Activated naive CD4-positive, alpha-beta T cell treated with anti-CD3 and anti-CD28 coated beads for 36 hours (primary cell): ENCODE data around the gene MRC1. TPM values are rescaled to one million over a fixed set of nuclear protein-coding genes. Genes with fewer than 3 reads are reported as not detected.

Experiments used
- CTCF ChIA-PET: fragments of 350-600 bp; sonication (Branson Sonifier 250); formaldehyde crosslinking; loops from one replicate; lab custom pipeline; 2021; ENCODE audit warnings: antibody characterized with exemption; lab: Charles Lee
- DNase-seq: peaks from one replicate; pipeline ENCODE4 v3.0.0-alpha.2; 2020
- H3K27ac Mint-ChIP-seq: one replicate; pipeline ENCODE4 v1.8.0; 2021; ENCODE audit warnings: mild to moderate bottlenecking, mixed read lengths
- H3K27me3 Mint-ChIP-seq: one replicate; pipeline ENCODE4 v1.8.0; 2021; ENCODE audit warnings: low read depth, mixed read lengths
- H3K36me3 Mint-ChIP-seq: one replicate; pipeline ENCODE4 v1.8.0; 2021; ENCODE audit warnings: low read depth, mixed read lengths
- H3K4me1 Mint-ChIP-seq: one replicate; pipeline ENCODE4 v1.8.0; 2021; ENCODE audit warnings: low read depth, mixed read lengths
- H3K4me3 Mint-ChIP-seq: one replicate; pipeline ENCODE4 v1.8.0; 2021; ENCODE audit warnings: mild to moderate bottlenecking, moderate library complexity, mixed read lengths
- H3K9me3 Mint-ChIP-seq: one replicate; pipeline ENCODE4 v1.8.0; 2021; ENCODE audit warnings: mixed read lengths
- intact Hi-C: fragments of 100-400 bp; cut with micrococcal nuclease; formaldehyde crosslinking; loops from one replicate; pipeline ENCODE4 v1.15.1; 2023
- total RNA-seq, 2 experiments: library from RNA; stranded (reverse); gene quantifications; one replicate each; pipeline ENCODE4 v1.2.3, GENCODE V29; 2021

Gene MRC1
- under 1 TPM in 1 of 2 experiments, not detected in 1; 0.05 TPM for total RNA-seq

GRCh38 chr10:17808971-17809841, at the start of gene MRC1:
MRC1 (plus strand) TSS chr10:17809348; CDS start chr10:17809466, 118 bp downstream.
- Mint-ChIP-seq H3K4me3 (no peak within 1 kb of the TSS), H3K36me3 (no peaks in the 10 kb centered on the region), H3K27me3 (peaks cover 22% of the 10 kb centered on the region), H3K27ac (no peak within 1 kb of the TSS), H3K9me3 (no peaks in the 10 kb centered on the region), H3K4me1 (no peaks in the 10 kb centered on the region)
- CTCF ChIA-PET, result no interaction called here
- DNase-seq, result no peak
- intact Hi-C loops, result no loop called here

- CTCF ChIA-PET, result interaction anchor here (0.8 kb wide), 1 partner anchor 15 kb away, joined by 3 read pairs; no protein-coding TSS in a partner anchor
- Mint-ChIP-seq H3K27me3 (no peaks in the 10 kb centered on the region), H3K36me3 (no peaks in the 10 kb centered on the region), H3K4me1 (no peaks in the 10 kb centered on the region), H3K4me3 (no peak overlapping the region), H3K27ac (no peak overlapping the region), H3K9me3 (no peaks in the 10 kb centered on the region)
- DNase-seq, result no peak
- intact Hi-C loops, result no loop called here
These were observed 45.0 kb upstream of the MRC1 start for GRCh38 chr10:17764142-17764541.

- Mint-ChIP-seq H3K27ac (no peak overlapping the region), H3K9me3 (no peaks in the 10 kb centered on the region), H3K27me3 (no peaks in the 10 kb centered on the region), H3K4me1 (no peaks in the 10 kb centered on the region), H3K4me3 (no peak overlapping the region), H3K36me3 (no peaks in the 10 kb centered on the region)
- DNase-seq, result no peak
- CTCF ChIA-PET, result no interaction called here
- intact Hi-C loops, result no loop called here
These were observed 43.5 kb upstream of the MRC1 start for GRCh38 chr10:17765602-17766001.

GRCh38 chr10:17766731-17767130, 42.4 kb upstream of the MRC1 start:
- Mint-ChIP-seq H3K4me1 (no peaks in the 10 kb centered on the region), H3K27me3 (no peaks in the 10 kb centered on the region), H3K9me3 (no peaks in the 10 kb centered on the region), H3K27ac (no peak overlapping the region), H3K4me3 (no peak overlapping the region), H3K36me3 (no peaks in the 10 kb centered on the region)
- intact Hi-C loops, result no loop called here
- DNase-seq, result no peak
- CTCF ChIA-PET, result no interaction called here

- H3K4me1 Mint-ChIP-seq, result no peaks in the 10 kb centered on the region
- intact Hi-C loops, result no loop called here
- no peaks in the 10 kb centered on the region for H3K36me3 Mint-ChIP-seq
- no peak for DNase-seq
- no peaks in the 10 kb centered on the region for H3K9me3 Mint-ChIP-seq
- CTCF ChIA-PET, result no interaction called here
- H3K27me3 Mint-ChIP-seq, result peaks cover 2% of the 10 kb centered on the region
- H3K4me3 Mint-ChIP-seq, result no peak overlapping the region
- H3K27ac Mint-ChIP-seq, result no peak overlapping the region
These were observed 40.7 kb upstream of the MRC1 start for GRCh38 chr10:17768496-17768895.

- H3K4me1 Mint-ChIP-seq, result no peaks in the 10 kb centered on the region
- H3K27me3 Mint-ChIP-seq, result peaks cover 2% of the 10 kb centered on the region
- H3K4me3 Mint-ChIP-seq, result no peak overlapping the region
- no peaks in the 10 kb centered on the region for H3K36me3 Mint-ChIP-seq
- intact Hi-C loops, result no loop called here
- CTCF ChIA-PET, result no interaction called here
- H3K9me3 Mint-ChIP-seq, result no peaks in the 10 kb centered on the region
- no peak for DNase-seq
- no peak overlapping the region for H3K27ac Mint-ChIP-seq
These were observed 40.2 kb upstream of the MRC1 start for GRCh38 chr10:17768957-17769356.

GRCh38 chr10:17771017-17771416, 38.1 kb upstream of the MRC1 start:
- Mint-ChIP-seq H3K36me3 (no peaks in the 10 kb centered on the region), H3K27ac (no peak overlapping the region), H3K4me1 (no peaks in the 10 kb centered on the region), H3K27me3 (peaks cover 2% of the 10 kb centered on the region), H3K9me3 (no peaks in the 10 kb centered on the region), H3K4me3 (no peak overlapping the region)
- intact Hi-C loops, result no loop called here
- CTCF ChIA-PET, result no interaction called here
- DNase-seq, result no peak

- DNase-seq, result no peak
- H3K4me3 Mint-ChIP-seq, result no peak overlapping the region
- H3K27me3 Mint-ChIP-seq, result peaks cover 2% of the 10 kb centered on the region
- no peak overlapping the region for H3K27ac Mint-ChIP-seq
- H3K36me3 Mint-ChIP-seq, result no peaks in the 10 kb centered on the region
- intact Hi-C loops, result no loop called here
- H3K4me1 Mint-ChIP-seq, result no peaks in the 10 kb centered on the region
- CTCF ChIA-PET, result no interaction called here
- no peaks in the 10 kb centered on the region for H3K9me3 Mint-ChIP-seq
These were observed 29.4 kb upstream of the MRC1 start for GRCh38 chr10:17779784-17780183.

GRCh38 chr10:17780727-17781126, 28.4 kb upstream of the MRC1 start:
- Mint-ChIP-seq H3K4me1 (no peaks in the 10 kb centered on the region), H3K36me3 (no peaks in the 10 kb centered on the region), H3K27me3 (peaks cover 2% of the 10 kb centered on the region), H3K9me3 (no peaks in the 10 kb centered on the region), H3K27ac (no peak overlapping the region), H3K4me3 (no peak overlapping the region)
- intact Hi-C loops, result no loop called here
- DNase-seq, result no peak
- CTCF ChIA-PET, result interaction anchor here (0.6 kb wide), 1 partner anchor 40 kb away, joined by 3 read pairs; no protein-coding TSS in a partner anchor

- Mint-ChIP-seq H3K27me3 (peaks cover 2% of the 10 kb centered on the region), H3K4me1 (no peaks in the 10 kb centered on the region), H3K36me3 (no peaks in the 10 kb centered on the region), H3K4me3 (no peak overlapping the region), H3K9me3 (no peaks in the 10 kb centered on the region), H3K27ac (no peak overlapping the region)
- no peak for DNase-seq
- intact Hi-C loops, result no loop called here
- CTCF ChIA-PET, result interaction anchor here (0.7 kb wide), 1 partner anchor 55 kb away, joined by 4 read pairs; no protein-coding TSS in a partner anchor
These were observed 27.3 kb upstream of the MRC1 start for GRCh38 chr10:17781856-17782255.

GRCh38 chr10:17782921-17783665, 26.1 kb upstream of the MRC1 start:
- Mint-ChIP-seq H3K36me3 (no peaks in the 10 kb centered on the region), H3K9me3 (no peaks in the 10 kb centered on the region), H3K27me3 (peaks cover 2% of the 10 kb centered on the region), H3K27ac (no peak overlapping the region), H3K4me3 (no peak overlapping the region), H3K4me1 (no peaks in the 10 kb centered on the region)
- CTCF ChIA-PET, result no interaction called here
- intact Hi-C loops, result no loop called here
- DNase-seq, result no peak

GRCh38 chr10:17783751-17784150, 25.4 kb upstream of the MRC1 start:
- DNase-seq, result no peak
- no peaks in the 10 kb centered on the region for H3K4me1 Mint-ChIP-seq
- H3K27ac Mint-ChIP-seq, result no peak overlapping the region
- H3K4me3 Mint-ChIP-seq, result no peak overlapping the region
- peaks cover 2% of the 10 kb centered on the region for H3K27me3 Mint-ChIP-seq
- CTCF ChIA-PET, result no interaction called here
- intact Hi-C loops, result no loop called here
- no peaks in the 10 kb centered on the region for H3K9me3 Mint-ChIP-seq
- H3K36me3 Mint-ChIP-seq, result no peaks in the 10 kb centered on the region
